ENCODE measurements around the gene MTHFD1L.
"Not testable (repeated sequence)": the region's sequence is repeated elsewhere in the genome, so short reads cannot be mapped to it uniquely, and the experiment has no call there.

Gene MTHFD1L

DNA sequence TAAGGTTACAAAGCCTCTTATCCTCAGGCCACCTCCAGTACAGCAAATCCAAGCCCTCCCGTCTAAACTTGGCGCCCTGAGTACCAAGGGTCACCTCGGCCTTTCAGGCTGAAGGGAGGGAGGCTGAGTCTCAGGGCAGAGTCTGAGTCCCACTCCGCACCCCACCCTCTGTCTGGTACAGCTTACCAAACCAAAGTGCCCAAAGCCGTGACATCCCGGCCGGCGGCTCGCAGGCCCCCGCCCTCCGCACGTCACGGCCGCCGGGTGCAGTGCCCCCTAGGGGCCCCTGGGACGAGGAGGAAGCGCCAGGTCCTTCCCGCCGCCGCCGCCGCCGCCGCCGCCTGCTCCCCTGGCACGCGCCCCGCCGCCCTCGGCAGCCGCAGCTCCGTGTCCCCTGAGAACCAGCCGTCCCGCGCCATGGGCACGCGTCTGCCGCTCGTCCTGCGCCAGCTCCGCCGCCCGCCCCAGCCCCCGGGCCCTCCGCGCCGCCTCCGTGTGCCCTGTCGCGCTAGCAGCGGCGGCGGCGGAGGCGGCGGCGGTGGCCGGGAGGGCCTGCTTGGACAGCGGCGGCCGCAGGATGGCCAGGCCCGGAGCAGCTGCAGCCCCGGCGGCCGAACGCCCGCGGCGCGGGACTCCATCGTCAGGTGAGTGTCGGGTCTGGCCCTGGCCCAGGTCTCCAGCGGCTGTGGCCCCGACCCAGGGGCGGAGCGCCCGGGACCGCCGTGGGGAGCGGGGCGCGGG lies at the start of gene MTHFD1L:
MTHFD1L (plus strand) TSS at position 297 of the 741 bp plus-strand sequence; CDS start at position 418, 121 bp downstream.
- DNase-seq: peak; percentile 19

DNA sequence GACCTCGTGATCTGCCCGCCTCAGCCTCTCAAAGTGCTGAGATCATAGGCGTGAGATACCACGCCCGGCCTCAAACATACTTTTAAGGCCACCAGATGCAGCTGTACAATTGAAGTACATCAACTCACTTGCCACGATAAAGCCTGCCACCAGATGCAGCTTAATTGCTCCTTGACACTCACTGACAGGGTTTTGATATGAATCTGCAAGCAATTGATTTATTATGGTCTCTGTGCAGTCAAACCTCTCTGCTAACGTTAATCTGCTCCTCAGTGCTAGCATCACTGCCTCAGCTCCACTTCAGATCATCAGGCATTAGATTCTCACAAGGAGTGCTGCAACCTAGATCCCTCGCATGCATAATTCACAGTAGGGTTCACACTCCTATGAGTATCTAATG lies 48.9 kb upstream of the MTHFD1L start:
- DNase-seq: not testable (repeated sequence)

DNA sequence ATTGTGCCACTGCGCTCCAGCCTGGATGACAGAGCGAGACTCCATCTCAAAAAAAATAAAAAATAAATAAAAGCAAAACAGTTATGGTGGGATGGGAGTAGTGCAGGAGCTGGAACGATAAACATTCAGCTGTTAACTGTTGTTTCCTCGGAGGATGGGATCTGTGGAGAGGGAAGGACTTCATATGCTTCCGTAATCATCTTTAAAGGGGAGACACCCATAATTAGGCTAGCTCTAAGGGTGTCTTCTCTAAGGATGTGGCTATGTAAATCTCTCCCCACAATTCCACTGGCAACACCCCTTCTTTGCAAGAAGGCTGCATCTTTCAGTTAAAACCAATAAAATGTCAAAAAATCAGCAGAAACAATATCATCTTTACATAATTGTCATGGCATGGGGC lies 42.6 kb upstream of the MTHFD1L start:
- DNase-seq: no peak

DNA sequence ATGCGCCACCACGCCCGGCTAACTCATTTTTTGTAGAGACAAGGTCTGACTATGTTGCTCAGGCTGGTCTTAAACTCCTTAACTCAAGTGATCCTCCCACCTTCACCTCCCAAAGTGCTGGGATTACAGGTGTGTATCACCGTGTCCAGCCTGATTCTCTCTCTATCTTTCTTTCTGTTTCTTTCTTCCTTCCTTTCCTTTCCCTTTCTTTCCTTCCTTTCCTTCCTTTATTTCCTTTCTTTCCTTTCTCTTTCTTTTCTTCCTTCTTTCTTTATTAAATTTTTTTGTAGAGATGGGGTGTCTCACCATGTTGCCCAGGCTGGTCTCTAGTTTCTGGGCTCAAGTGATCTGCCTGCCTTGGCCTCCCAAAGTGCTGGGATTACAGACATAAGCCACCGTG lies 38.7 kb upstream of the MTHFD1L start:
- DNase-seq: no peak

DNA sequence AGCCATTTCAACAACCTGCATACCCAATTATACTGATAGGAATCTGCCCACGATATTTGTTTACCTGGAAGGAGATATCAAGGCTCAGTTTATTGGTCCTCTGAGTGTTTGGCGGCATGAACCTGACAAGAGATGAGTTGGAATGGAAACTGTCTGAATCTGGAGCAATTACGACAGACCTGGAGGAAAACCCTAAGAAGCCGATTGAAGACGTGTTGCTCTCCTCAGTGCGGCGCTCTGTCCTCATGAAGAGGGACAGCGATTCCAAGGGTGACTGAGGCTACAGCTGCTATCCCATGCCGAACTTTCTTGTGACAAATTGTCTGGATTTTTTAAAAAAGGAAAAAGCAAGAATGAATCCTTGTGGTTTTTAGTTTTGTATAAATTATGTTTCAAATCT lies 37.4 kb upstream of the MTHFD1L start:
- DNase-seq: not testable (repeated sequence)

DNA sequence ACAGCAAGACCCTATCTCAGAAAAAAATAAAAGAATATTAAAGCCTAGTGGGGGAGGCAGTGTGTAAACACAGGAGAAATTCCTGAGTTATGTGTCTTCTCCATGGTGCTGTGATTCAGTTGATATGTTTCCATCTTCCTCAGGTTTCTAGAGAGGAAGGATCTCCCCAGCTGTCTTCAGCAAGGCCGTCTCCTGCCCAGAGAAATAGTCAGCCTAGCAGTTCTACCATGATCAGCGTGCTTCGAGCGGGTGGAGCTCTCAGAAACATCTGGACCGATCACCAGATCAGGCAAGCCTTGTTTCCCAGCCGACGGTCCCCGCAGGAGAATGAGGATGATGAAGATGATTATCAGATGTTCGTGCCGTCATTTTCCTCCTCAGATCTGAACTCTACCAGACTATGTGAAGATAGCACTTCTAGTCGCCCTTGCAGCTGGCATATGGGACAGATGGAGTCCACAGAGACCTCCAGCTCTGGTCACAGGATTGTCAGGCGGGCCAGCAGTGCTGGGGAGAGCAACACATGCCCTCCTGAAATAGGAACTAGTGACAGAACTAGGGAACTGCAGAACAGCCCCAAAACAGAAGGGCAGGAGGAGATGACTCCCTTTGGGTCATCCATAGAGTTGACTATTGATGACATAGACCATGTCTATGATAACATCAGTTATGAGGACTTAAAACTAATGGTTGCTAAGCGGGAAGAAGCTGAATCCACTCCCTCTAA lies 34.9 kb upstream of the MTHFD1L start:
- DNase-seq: no peak

DNA sequence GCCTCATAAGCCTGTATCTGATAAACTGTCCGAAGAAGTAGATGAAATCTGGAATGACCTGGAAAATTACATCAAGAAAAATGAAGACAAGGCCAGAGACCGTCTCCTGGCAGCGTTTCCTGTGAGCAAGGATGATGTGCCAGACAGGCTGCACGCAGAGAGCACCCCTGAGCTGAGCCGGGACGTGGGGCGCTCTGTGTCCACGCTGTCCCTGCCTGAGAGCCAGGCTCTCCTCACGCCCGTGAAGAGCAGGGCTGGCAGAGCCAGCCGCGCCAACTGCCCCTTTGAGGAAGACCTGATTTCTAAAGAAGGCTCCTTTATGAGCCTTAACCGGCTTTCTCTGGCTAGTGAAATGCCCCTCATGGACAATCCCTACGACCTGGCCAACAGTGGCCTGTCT lies 33.9 kb upstream of the MTHFD1L start:
- no peak for DNase-seq

DNA sequence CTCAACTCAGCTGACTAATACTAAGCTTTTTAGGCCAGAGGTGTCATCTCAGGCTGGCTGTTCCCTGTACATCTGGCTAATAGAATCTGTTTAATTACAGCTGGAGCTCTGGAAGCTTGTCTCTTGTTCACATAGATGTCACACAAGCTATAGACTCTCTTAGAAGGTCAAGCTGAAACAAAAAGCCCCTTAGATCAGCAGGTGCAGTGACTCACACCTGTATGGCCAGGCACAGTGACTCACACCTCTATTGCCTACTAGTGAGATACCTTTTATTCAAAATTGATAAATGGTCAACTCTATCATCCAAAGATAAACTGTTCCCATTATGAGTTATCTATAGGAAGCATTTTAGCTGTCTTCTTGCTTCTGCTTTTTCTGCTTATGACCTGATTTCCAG lies 29.9 kb upstream of the MTHFD1L start:
- DNase-seq: no peak

DNA sequence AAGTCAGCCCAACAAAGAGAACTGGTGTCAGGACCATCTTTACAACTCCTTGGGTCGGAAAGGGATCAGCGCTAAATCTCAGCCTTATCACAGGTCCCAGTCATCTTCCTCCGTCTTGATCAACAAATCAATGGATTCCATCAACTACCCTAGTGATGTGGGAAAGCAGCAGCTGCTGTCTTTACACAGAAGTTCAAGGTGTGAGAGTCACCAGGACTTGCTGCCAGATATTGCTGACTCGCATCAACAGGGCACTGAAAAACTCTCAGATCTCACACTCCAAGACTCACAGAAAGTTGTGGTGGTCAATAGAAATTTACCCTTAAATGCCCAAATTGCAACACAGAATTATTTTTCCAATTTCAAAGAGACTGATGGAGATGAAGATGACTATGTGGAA lies 25.3 kb upstream of the MTHFD1L start:
- no peak for DNase-seq

DNA sequence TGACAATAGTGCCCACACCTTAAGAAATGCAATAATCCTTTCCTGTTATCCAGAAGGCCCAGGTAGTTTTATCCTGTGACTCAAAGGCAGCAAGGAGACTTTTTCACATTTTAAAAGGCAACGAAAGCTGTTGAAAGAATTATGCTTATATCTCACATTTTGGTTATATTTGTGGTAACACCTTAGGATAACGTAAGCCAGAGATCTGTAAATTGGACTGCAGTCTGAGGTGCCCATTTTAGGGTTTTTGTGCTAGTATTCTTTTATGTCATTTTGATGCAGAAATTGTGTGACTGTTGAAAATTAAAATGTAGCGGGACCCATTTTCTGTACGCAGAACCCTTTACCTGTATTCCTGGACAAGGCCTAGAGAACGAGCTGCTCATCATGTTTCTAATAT lies 24.3 kb upstream of the MTHFD1L start:
- DNase-seq: no peak

DNA sequence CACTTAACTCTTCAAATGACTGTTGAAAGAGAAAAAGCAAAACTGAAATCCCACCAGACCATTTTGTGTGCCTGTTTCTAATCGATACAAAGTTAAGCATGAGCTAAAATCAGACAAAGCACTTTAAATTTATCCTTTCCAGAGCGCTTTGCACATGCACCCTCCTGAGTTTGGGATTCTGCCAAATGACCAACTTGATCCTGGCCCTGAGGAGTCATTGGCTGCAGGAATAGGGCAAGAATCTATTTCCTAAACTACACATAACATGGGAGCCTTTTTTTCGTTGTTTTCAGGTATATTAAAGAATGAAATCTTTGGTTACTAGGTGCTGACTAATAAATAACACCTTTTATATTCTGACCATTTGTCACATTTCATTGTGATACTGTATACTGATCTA lies 23.8 kb upstream of the MTHFD1L start:
- DNase-seq: no peak

DNA sequence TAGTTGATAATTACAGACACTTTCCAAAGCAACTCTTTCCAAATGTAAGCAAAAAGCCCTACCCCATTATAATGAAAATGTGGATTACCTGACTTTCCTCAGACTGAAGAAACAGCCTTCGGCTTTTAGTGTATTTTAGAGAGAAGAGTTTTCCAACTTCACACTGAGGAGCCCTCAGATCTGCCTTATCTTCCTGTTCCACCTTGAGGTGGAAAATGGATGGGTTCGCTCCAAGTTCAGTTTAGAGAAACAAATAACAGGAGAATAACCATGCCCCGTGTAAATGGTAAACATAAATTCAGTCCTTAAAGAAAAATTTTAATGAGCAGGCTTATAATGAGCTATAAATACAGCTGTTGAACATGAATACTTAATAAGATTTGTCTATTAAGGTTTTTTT lies 21.1 kb upstream of the MTHFD1L start:
- no peak for DNase-seq

DNA sequence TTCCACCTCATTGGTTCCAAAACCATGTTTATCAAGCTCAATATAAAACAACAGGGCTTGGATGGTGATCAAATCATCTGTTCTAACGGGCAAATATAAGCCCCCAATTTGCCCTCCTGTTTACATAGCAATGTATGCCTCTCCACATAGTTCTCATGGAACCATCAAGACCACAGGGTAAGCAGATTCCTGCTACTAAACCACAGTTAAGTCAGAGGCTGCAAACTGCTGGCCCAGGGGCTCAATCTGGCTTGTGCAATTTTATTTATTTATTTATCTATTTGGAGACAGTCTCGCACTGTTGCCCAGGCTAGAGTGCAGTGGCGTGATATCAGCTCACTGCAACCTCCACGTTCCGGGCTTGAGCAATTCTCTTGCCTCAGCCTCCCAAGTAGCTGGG lies 18.9 kb upstream of the MTHFD1L start:
- DNase-seq: no peak

DNA sequence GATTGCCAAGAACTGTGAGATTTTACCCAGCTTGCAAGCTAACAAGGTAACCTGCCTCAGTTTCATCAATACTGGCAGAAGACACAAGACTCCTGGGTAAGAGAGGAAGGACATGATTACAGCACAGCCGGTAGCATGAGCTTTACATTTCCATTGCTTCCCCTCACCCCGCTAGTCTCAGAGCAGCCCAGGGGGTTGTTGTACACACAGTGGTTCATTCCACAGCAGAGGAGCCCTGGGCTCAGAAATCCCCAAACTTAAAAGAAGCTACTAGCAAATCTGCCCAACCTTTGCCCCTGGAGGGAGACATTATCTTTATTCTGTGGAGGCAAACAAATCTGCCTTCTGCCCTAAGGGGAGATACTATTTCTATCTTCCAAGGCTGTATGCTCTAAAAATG lies 17.1 kb upstream of the MTHFD1L start:
- DNase-seq: no peak

DNA sequence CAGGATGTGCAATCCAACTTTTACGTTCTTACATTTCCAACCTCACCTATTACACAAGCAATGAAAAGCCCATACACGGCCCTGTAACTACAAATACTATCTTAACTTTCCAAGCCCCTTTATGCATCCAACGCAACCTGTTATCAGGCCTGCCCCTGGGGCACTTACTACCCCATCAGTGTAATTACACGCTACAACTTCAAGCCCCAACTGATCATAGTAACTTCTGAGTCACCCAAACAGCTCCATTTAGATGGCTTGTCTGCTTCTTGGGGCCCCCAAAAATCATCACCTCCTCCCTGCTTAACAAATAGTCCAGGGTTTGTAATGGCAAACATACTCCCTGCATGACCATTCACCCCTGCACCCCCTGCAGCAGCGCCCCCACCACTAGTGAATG lies 11.1 kb upstream of the MTHFD1L start:
- DNase-seq: not testable (repeated sequence)

DNA sequence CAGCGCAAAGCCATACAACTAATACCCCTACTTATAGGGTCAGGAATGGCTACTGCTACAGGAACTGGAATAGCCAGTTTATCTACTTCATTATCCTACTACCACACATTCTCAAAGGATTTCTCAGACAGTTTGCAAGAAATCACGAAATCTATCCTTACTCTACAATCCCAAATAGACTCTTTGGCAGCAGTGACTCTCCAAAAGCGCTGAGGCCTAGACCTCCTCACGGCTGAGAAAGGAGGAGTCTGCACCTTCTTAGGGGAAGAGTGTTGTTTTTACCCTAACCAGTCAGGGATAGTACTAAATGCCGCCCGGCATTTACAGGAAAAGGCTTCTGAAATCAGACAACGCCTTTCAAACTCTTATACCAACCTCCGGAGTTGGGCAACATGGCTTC lies 10.3 kb upstream of the MTHFD1L start:
- DNase-seq: not testable (repeated sequence)

DNA sequence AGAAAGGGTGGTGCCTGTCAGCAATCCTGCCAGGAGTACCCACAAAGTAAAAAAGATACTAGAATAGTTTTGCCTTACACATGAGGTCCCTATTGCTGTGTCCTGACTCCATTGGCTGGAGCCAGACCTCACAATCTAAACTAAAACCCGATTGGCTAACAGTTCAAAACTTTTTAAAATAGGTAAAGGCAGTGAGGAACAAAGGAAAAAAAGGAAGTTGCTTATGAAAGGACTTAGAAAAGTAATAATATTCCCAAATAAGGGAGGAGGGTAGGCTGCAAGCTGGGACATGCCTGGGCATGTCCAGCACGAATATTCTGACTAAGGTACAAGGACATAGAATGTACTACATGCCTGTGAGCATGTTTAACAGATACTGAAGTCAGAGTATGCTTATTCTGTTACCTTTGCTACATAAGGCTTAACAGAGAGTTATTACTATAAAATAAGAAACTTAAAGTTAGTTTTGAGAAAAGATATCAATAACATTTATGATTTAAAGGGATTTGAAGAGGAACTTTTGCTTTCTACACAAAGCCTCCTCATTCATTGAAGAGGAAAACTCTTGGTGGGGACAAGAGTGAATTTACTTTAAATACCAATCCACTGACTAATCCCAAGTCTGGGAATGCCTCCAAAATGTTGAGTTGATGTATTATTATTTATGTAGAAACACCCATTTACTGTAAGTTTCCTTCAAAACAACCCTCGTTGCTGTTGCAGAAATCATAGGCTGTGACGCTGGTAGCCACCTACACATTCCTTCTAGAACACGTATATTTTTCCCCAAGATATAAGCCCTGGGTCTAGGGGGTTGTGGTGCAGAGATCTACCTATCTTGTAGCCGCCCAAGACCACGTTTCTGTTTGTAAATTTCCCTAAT lies 8.2 kb upstream of the MTHFD1L start:
- DNase-seq: no peak

DNA sequence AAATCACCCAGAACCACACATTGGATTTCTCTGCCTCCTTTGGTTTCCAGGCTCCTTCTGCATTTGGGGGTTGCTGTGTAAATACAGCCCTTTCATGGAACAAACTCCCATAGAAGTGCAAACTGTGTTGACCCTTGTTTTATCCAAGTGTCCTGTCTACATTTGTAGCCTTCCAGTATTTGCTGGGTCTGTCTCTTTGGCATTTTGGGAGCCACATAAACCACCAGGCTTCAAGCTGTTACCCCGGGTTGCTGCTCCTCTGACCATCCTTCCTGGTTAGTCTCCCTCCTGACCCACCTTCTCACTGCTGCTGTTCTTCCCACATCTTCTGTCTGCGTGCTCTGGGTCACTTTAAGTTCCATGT lies 7.6 kb upstream of the MTHFD1L start:
- no peak for DNase-seq

DNA sequence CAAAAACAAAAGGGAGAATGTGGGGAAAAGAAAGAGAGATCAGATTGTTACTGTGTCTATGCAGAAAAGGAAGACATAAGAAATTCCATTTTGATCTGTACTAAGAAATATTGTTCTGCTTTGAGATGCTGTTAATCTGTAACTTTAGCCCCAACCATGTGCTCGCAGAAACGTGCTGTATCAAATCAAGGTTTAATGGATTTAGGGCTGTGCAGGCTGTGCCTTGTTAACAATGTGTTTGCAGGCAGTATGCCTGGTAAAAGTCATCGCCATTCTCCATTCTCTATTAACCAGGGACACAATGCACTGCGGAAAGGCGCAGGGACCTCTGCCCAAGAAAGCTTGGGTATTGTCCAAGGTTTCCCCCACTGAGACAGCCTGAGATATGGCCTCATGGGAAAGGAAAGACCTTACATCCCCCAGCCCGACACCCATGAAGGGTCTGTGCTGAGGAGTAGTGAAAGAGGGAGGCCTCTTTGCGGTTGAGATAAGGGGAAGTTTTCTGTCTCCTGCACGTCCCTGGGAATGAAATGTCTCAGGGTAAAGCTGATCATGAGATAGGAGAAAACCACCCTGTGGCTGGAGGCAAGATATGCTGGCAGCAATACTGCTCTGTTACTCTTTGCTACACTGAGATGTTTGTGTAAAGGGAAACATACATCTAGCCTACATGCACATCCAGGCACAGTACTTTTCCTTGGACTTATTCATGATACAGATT lies 3.9 kb upstream of the MTHFD1L start:
- not testable (repeated sequence) for DNase-seq

DNA sequence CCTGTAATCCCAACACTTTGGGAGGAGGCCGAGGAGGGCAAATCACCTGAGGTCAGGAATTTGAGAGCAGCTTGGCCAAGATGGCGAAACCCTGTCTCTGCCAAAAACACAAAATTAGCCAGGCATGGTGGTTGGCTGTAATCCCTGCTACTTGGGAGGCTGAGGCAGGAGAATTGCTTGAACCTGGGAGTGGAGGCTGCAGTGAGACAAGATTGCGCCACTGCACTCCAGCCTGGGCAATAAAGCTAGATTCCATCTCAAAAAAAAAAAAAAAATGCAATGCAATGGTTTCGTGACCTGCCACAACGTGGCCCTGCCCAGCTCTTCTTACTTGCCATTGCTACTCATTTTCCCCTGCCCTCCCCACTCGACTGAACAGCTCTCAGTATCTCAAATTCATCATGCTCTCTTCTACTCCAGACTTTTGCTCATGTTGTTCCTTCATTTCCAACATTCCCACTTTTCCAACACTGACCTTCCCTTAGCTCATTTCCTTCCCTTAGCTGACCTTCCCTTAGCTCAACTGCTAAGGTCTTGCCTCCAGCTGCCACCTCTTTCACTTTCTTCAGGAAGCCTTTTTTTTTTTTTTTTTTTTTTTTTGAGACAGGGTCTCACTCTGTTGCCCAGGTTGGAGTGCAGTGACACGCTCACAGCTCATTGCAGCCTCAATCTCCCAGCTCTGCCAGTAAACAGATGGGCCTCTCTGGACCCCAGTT lies 2.1 kb upstream of the MTHFD1L start:
- DNase-seq: no peak

DNA sequence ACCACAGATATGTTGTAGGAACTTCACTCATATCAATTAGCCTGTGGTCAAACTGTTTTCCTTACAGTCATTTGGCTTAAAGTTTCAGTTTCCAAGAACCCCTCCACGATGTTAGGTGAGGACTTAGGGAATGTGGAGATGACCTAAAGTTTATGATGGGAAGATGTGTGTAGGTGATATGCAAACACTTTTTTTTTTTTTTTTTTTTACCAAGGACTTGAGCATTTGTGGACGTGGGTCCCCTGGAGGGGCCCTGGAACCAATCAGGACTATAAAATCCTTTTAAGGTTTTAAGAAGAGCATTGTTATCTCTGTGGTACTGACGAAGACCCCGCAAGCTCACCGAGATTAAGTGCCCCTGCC lies 478 bp upstream of the MTHFD1L start:
- DNase-seq: no peak

All from NCI-H526 treated with DMSO at 0.1 percent for 48 hours (cell line).